ENCODE results near the gene ADM5. TPM values are rescaled to one million over a fixed set of nuclear protein-coding genes. Genes with fewer than 3 reads are reported as not detected.

Gene ADM5
- total RNA-seq, 1 donor from 2014 or later: 11.8 TPM

GRCh38 chr19:49656456-49657109 lies 32.8 kb upstream of the ADM5 start:
- Mint-ChIP-seq H3K27ac (ENCODE audit: unreplicated experiment) (peak overlapping the region; percentile 37), H3K9me3 (no peaks in the 10 kb centered on the region), H3K27me3 (ENCODE audit: low read depth) (no peaks in the 10 kb centered on the region), H3K4me1 (no peaks in the 10 kb centered on the region), H3K36me3 (ENCODE audit: low read depth) (peaks cover 10% of the 10 kb centered on the region), H3K4me3 (peak overlapping the region; percentile 59)
- no peak for DNase-seq (ENCODE audit: low read depth, low spot score)
- TF ChIP-seq CTCF (conservative IDR thresholded peaks at IDR 0.05): no peak

- no peaks in the 10 kb centered on the region for H3K9me3 Mint-ChIP-seq
- peak overlapping the region; percentile 67 for H3K27ac Mint-ChIP-seq (ENCODE audit: unreplicated experiment)
- peak overlapping the region; percentile 12 for H3K4me3 Mint-ChIP-seq
Measured at GRCh38 chr19:49657493-49658138, 31.8 kb upstream of the ADM5 start.

GRCh38 chr19:49658139-49658517 lies 31.3 kb upstream of the ADM5 start:
- Mint-ChIP-seq H3K27me3 (ENCODE audit: low read depth) (no peaks in the 10 kb centered on the region), H3K4me3 (no peak overlapping the region), H3K4me1 (no peaks in the 10 kb centered on the region), H3K9me3 (no peaks in the 10 kb centered on the region), H3K36me3 (ENCODE audit: low read depth) (peaks cover 10% of the 10 kb centered on the region), H3K27ac (ENCODE audit: unreplicated experiment) (no peak overlapping the region)
- no peak for TF ChIP-seq CTCF (conservative IDR thresholded peaks at IDR 0.05)
- DNase-seq (ENCODE audit: low read depth, low spot score): no peak

More at GRCh38 chr19:49657493-49658138, 31.8 kb upstream of the ADM5 start:
- H3K27me3 Mint-ChIP-seq (ENCODE audit: low read depth): no peaks in the 10 kb centered on the region
- DNase-seq (ENCODE audit: low read depth, low spot score): no peak
- no peak for TF ChIP-seq CTCF (conservative IDR thresholded peaks at IDR 0.05)
- peaks cover 10% of the 10 kb centered on the region for H3K36me3 Mint-ChIP-seq (ENCODE audit: low read depth)
- no peaks in the 10 kb centered on the region for H3K4me1 Mint-ChIP-seq

- DNase-seq (ENCODE audit: low read depth, low spot score): no peak
- Mint-ChIP-seq H3K9me3 (no peaks in the 10 kb centered on the region), H3K27ac (ENCODE audit: unreplicated experiment) (no peak overlapping the region), H3K4me1 (peaks cover under 1% of the 10 kb centered on the region), H3K4me3 (no peak overlapping the region), H3K36me3 (ENCODE audit: low read depth) (peaks cover 10% of the 10 kb centered on the region), H3K27me3 (ENCODE audit: low read depth) (no peaks in the 10 kb centered on the region)
- no peak for TF ChIP-seq CTCF (conservative IDR thresholded peaks at IDR 0.05)
Measured at GRCh38 chr19:49658566-49659442, 30.6 kb upstream of the ADM5 start.

GRCh38 chr19:49660338-49660961 lies 28.9 kb upstream of the ADM5 start:
- Mint-ChIP-seq H3K4me1 (peaks cover 17% of the 10 kb centered on the region), H3K9me3 (no peaks in the 10 kb centered on the region), H3K27ac (ENCODE audit: unreplicated experiment) (no peak overlapping the region), H3K4me3 (peak overlapping the region; percentile 61), H3K36me3 (ENCODE audit: low read depth) (peaks cover 12% of the 10 kb centered on the region), H3K27me3 (ENCODE audit: low read depth) (peaks cover 6% of the 10 kb centered on the region)
- no peak for DNase-seq (ENCODE audit: low read depth, low spot score)
- TF ChIP-seq CTCF (conservative IDR thresholded peaks at IDR 0.05): no peak
